ENCODE data around the gene GSTM1. TPM values are rescaled to one million over a fixed set of nuclear protein-coding genes. Genes with fewer than 3 reads are reported as not detected.
"Not testable (repeated sequence)": the region's sequence is repeated elsewhere in the genome, so short reads cannot be mapped to it uniquely, and the experiment has no call there.

The GSTM1 gene
- total RNA-seq, 1 donor from 2014 or later: 48.8 TPM

GRCh38 chr1:109705411-109705810 lies 17.8 kb downstream of the GSTM1 start:
- no peaks in the 10 kb centered on the region for H3K27me3 Mint-ChIP-seq (ENCODE audit: low read depth)
- peaks cover 27% of the 10 kb centered on the region for H3K36me3 Mint-ChIP-seq
- peaks cover 42% of the 10 kb centered on the region for H3K9me3 Mint-ChIP-seq
- H3K27ac Mint-ChIP-seq: no peak overlapping the region
- H3K4me3 Mint-ChIP-seq: no peak overlapping the region
- no peak for TF ChIP-seq CTCF (IDR thresholded peaks at IDR 0.05; ENCODE audit: unreplicated experiment)
- no peak for DNase-seq (ENCODE audit: low spot score in 2 of 2, unreplicated experiment in 2 of 2)
- H3K4me1 Mint-ChIP-seq: no peaks in the 10 kb centered on the region

- Mint-ChIP-seq H3K36me3 (peaks cover 20% of the 10 kb centered on the region), H3K9me3 (peaks cover 33% of the 10 kb centered on the region)
- DNase-seq (ENCODE audit: low spot score in 2 of 2, unreplicated experiment in 2 of 2); H3K27ac Mint-ChIP-seq; H3K4me1 Mint-ChIP-seq; H3K4me3 Mint-ChIP-seq; H3K27me3 Mint-ChIP-seq (ENCODE audit: low read depth): not testable (repeated sequence)
These were observed 21.3 kb downstream of the GSTM1 start for GRCh38 chr1:109708949-109709348.

- H3K36me3 Mint-ChIP-seq: peaks cover 14% of the 10 kb centered on the region
- not testable (repeated sequence) for DNase-seq (ENCODE audit: low spot score in 2 of 2, unreplicated experiment in 2 of 2); H3K4me3 Mint-ChIP-seq; H3K4me1 Mint-ChIP-seq; H3K27me3 Mint-ChIP-seq (ENCODE audit: low read depth); H3K27ac Mint-ChIP-seq
- peaks cover 25% of the 10 kb centered on the region for H3K9me3 Mint-ChIP-seq
These were observed 22.2 kb downstream of the GSTM1 start for GRCh38 chr1:109709822-109710221.

- not testable (repeated sequence) for DNase-seq (ENCODE audit: low spot score in 2 of 2, unreplicated experiment in 2 of 2); H3K4me1 Mint-ChIP-seq; H3K4me3 Mint-ChIP-seq; H3K27me3 Mint-ChIP-seq (ENCODE audit: low read depth); H3K27ac Mint-ChIP-seq
- Mint-ChIP-seq H3K36me3 (peaks cover 14% of the 10 kb centered on the region), H3K9me3 (peaks cover 25% of the 10 kb centered on the region)
These were observed 24.1 kb downstream of the GSTM1 start, which contains the start of gene GSTM5 for GRCh38 chr1:109711593-109712320. GSTM5 (plus strand) TSS chr1:109712251; CDS start chr1:109712313, 62 bp downstream.

GRCh38 chr1:109712321-109712864 lies 24.8 kb downstream of the GSTM1 start:
- Mint-ChIP-seq H3K36me3 (peaks cover 14% of the 10 kb centered on the region), H3K9me3 (peaks cover 20% of the 10 kb centered on the region), H3K4me1 (no peaks in the 10 kb centered on the region), H3K4me3 (no peak overlapping the region), H3K27me3 (ENCODE audit: low read depth) (no peaks in the 10 kb centered on the region), H3K27ac (no peak overlapping the region)
- TF ChIP-seq CTCF (IDR thresholded peaks at IDR 0.05; ENCODE audit: unreplicated experiment): no peak
- no peak for DNase-seq (ENCODE audit: low spot score in 2 of 2, unreplicated experiment in 2 of 2)

GRCh38 chr1:109713636-109714035 lies 26.0 kb downstream of the GSTM1 start:
- Mint-ChIP-seq H3K27me3 (ENCODE audit: low read depth) (no peaks in the 10 kb centered on the region), H3K9me3 (peaks cover 10% of the 10 kb centered on the region), H3K4me3 (no peak overlapping the region), H3K4me1 (peaks cover 10% of the 10 kb centered on the region), H3K36me3 (peaks cover 7% of the 10 kb centered on the region), H3K27ac (no peak overlapping the region)
- TF ChIP-seq CTCF (IDR thresholded peaks at IDR 0.05; ENCODE audit: unreplicated experiment): no peak
- DNase-seq (ENCODE audit: low spot score in 2 of 2, unreplicated experiment in 2 of 2): no peak

- Mint-ChIP-seq H3K4me3 (no peak overlapping the region), H3K27me3 (ENCODE audit: low read depth) (no peaks in the 10 kb centered on the region), H3K4me1 (peaks cover 10% of the 10 kb centered on the region), H3K27ac (no peak overlapping the region), H3K9me3 (no peaks in the 10 kb centered on the region), H3K36me3 (no peaks in the 10 kb centered on the region)
- TF ChIP-seq CTCF (IDR thresholded peaks at IDR 0.05; ENCODE audit: unreplicated experiment): no peak
- no peak for DNase-seq (ENCODE audit: low spot score in 2 of 2, unreplicated experiment in 2 of 2)
These were observed 27.2 kb downstream of the GSTM1 start for GRCh38 chr1:109714661-109715372.
